Measurements from ENCODE around the gene ACBD6. TPM values are rescaled to one million over a fixed set of nuclear protein-coding genes. Genes with fewer than 3 reads are reported as not detected.

ACBD6 gene
- total and polyA plus RNA-seq, 2 experiments from 2014 or later, result 72.2 to 73.9 TPM

- DNase-seq (ENCODE audit: low read depth in 1 of 2, low spot score in 1 of 2), result no peak
Measured at GRCh38 chr1:180486092-180486491, 16.3 kb downstream of the ACBD6 start.

GRCh38 chr1:180484490-180484889, 17.9 kb downstream of the ACBD6 start:
- Histone ChIP-seq H3K36me3 (peaks cover 9% of the 10 kb centered on the region), H3K4me3 (no peak overlapping the region), H3K27ac (no peak overlapping the region), H3K9me3 (ENCODE audit: low read depth) (no peaks in the 10 kb centered on the region), H3K4me1 (ENCODE audit: low read depth) (peaks cover 8% of the 10 kb centered on the region), H3K27me3 (no peaks in the 10 kb centered on the region)
- DNase-seq (ENCODE audit: low read depth in 1 of 2, low spot score in 1 of 2), result no peak
- no peak for TF ChIP-seq CTCF (IDR thresholded peaks at IDR 0.05; ENCODE audit: low read depth, low read length)

More at GRCh38 chr1:180486092-180486491, 16.3 kb downstream of the ACBD6 start:
- Histone ChIP-seq H3K27ac (no peak overlapping the region), H3K4me3 (no peak overlapping the region), H3K36me3 (peaks cover 9% of the 10 kb centered on the region), H3K27me3 (no peaks in the 10 kb centered on the region), H3K9me3 (ENCODE audit: low read depth) (no peaks in the 10 kb centered on the region), H3K4me1 (ENCODE audit: low read depth) (no peaks in the 10 kb centered on the region)
- no peak for TF ChIP-seq CTCF (IDR thresholded peaks at IDR 0.05; ENCODE audit: low read depth, low read length)

GRCh38 chr1:180482425-180483275, 19.7 kb downstream of the ACBD6 start:
- H3K36me3 ChIP-seq, result peaks cover 8% of the 10 kb centered on the region
- peaks cover 8% of the 10 kb centered on the region for H3K4me1 ChIP-seq (ENCODE audit: low read depth)
- H3K9me3 ChIP-seq (ENCODE audit: low read depth), result no peaks in the 10 kb centered on the region
- H3K27me3 ChIP-seq, result no peaks in the 10 kb centered on the region
- H3K4me3 ChIP-seq, result no peak overlapping the region
- no peak overlapping the region for H3K27ac ChIP-seq
- TF ChIP-seq CTCF (IDR thresholded peaks at IDR 0.05; ENCODE audit: low read depth, low read length), result peak; percentile 71
- DNase-seq (ENCODE audit: low read depth in 1 of 2, low spot score in 1 of 2), result peak; percentile 62 to 67

GRCh38 chr1:180470031-180470430, 32.3 kb downstream of the ACBD6 start:
- no peak for TF ChIP-seq CTCF (IDR thresholded peaks at IDR 0.05; ENCODE audit: low read depth, low read length)
- Histone ChIP-seq H3K9me3 (ENCODE audit: low read depth) (no peaks in the 10 kb centered on the region), H3K4me1 (ENCODE audit: low read depth) (no peaks in the 10 kb centered on the region), H3K4me3 (no peak overlapping the region), H3K27me3 (no peaks in the 10 kb centered on the region), H3K27ac (no peak overlapping the region), H3K36me3 (no peaks in the 10 kb centered on the region)
- DNase-seq (ENCODE audit: low read depth in 1 of 2, low spot score in 1 of 2), result no peak

- Histone ChIP-seq H3K27me3 (no peaks in the 10 kb centered on the region), H3K9me3 (ENCODE audit: low read depth) (no peaks in the 10 kb centered on the region), H3K36me3 (no peaks in the 10 kb centered on the region), H3K4me1 (ENCODE audit: low read depth) (no peaks in the 10 kb centered on the region), H3K4me3 (no peak overlapping the region), H3K27ac (no peak overlapping the region)
- TF ChIP-seq CTCF (IDR thresholded peaks at IDR 0.05; ENCODE audit: low read depth, low read length), result no peak
- no peak for DNase-seq (ENCODE audit: low read depth in 1 of 2, low spot score in 1 of 2)
Measured at GRCh38 chr1:180468311-180468710, 34.1 kb downstream of the ACBD6 start.

All from cardiac muscle cell (in vitro differentiated cells and primary cell).